Transverse colon (tissue), 3 donors: ENCODE data around the gene MPND.

Experiments used
- EP300 ChIP-seq: sonication (generic); formaldehyde crosslinking; IDR thresholded peaks from one replicate; pipeline ENCODE4 v1.6.1; 2017; ENCODE audit warnings: antibody characterized with exemption, low read depth
- POLR2AphosphoS5 ChIP-seq, 3 donors: sonication (generic); formaldehyde crosslinking; IDR thresholded peaks; one replicate each; pipeline ENCODE4 v1.6.1; 2016; ENCODE audit warnings: antibody characterized with exemption in 3 of 3

- TF ChIP-seq POLR2AphosphoS5 (IDR thresholded peaks at IDR 0.05), result no peak
- TF ChIP-seq EP300, result no peak
These were observed 8.3 kb upstream of the MPND start for GRCh38 chr19:4334929-4335570.
